Natural killer cell treated with Interleukin-12 subunit alpha and Interleukin-12 subunit beta and Interleukin-15 and Interleukin-18, amount 100 ng/mL, for 72 hours (primary cell): ENCODE measurements around the gene RNFT2. TPM values are rescaled to one million over a fixed set of nuclear protein-coding genes. Genes with fewer than 3 reads are reported as not detected.

Source experiments
- ATAC-seq, 2 donors: fragments of 150-1000 bp; cut with Tn5 transposase in 1 of 2; sonication (Bioruptor Pico), chemical (Tn5 transposase) in 1 of 2; 2 replicates each; pipeline ENCODE4 v1.10.0; 2021
- DNase-seq: peaks from one replicate; pipeline ENCODE4 v3.0.0; 2022; ENCODE audit warnings: low spot score
- H3K27ac Mint-ChIP-seq, 2 donors: 1 replicate in 1 of 2; 2 replicates in 1 of 2; pipeline ENCODE4 v1.8.0; 2022; ENCODE audit warnings: mixed read lengths in 2 of 2, mild to moderate bottlenecking in 1 of 2, moderate library complexity in 1 of 2
- H3K27me3 Mint-ChIP-seq, 2 donors: 1 replicate in 1 of 2; 2 replicates in 1 of 2; pipeline ENCODE4 v1.8.0; 2022; ENCODE audit warnings: mixed read lengths in 2 of 2
- H3K36me3 Mint-ChIP-seq: one replicate; pipeline ENCODE4 v1.8.0; 2022; ENCODE audit warnings: mixed read lengths
- H3K4me1 Mint-ChIP-seq, 2 donors: 1 replicate in 1 of 2; 2 replicates in 1 of 2; pipeline ENCODE4 v1.8.0; 2022; ENCODE audit warnings: low read depth in 2 of 2, mixed read lengths in 2 of 2, mild to moderate bottlenecking in 1 of 2
- H3K4me3 Mint-ChIP-seq: one replicate; pipeline ENCODE4 v1.8.0; 2022; ENCODE audit warnings: mixed read lengths
- H3K9me3 Mint-ChIP-seq: 2 replicates; pipeline ENCODE4 v1.8.0; 2022; ENCODE audit warnings: mixed read lengths
- total RNA-seq, 2 donors: library from RNA; stranded (reverse); gene quantifications; one replicate each; pipeline ENCODE4 v1.2.3, GENCODE V29; 2022

Gene RNFT2
- total RNA-seq, 2 donors from 2014 or later: 17.2 to 18.3 TPM

GRCh38 chr12:116880817-116881324 lies 142.8 kb downstream of the RNFT2 start:
- peaks cover 16% of the 10 kb centered on the region in 2 donors for H3K4me1 Mint-ChIP-seq
- DNase-seq: no peak

GRCh38 chr12:116881325-116881876 lies 143.3 kb downstream of the RNFT2 start, which contains the start of gene HRK:
HRK (minus strand) TSS chr12:116881441; CDS start chr12:116881307, 134 bp downstream.
- H3K27me3 Mint-ChIP-seq: peaks cover 59 to 72% of the 10 kb centered on the region in 2 donors
- no peak for ATAC-seq
- H3K36me3 Mint-ChIP-seq: peaks cover 4% of the 10 kb centered on the region
- H3K4me1 Mint-ChIP-seq: peaks cover 16% of the 10 kb centered on the region in 2 donors
- H3K27ac Mint-ChIP-seq: no peak within 1 kb of the TSS
- peak within 1 kb of the TSS; percentile 50 for H3K4me3 Mint-ChIP-seq
- no peaks in the 10 kb centered on the region for H3K9me3 Mint-ChIP-seq
- no peak for DNase-seq

More at GRCh38 chr12:116880817-116881324, 142.8 kb downstream of the RNFT2 start:
- peak; percentile 56 to 65 for ATAC-seq
- Mint-ChIP-seq H3K4me3 (peak overlapping the region; percentile 50), H3K27ac (no peak overlapping the region), H3K36me3 (peaks cover 4% of the 10 kb centered on the region), H3K9me3 (no peaks in the 10 kb centered on the region), H3K27me3 (peaks cover 63 to 77% of the 10 kb centered on the region in 2 donors)

GRCh38 chr12:116881877-116882507 lies 143.9 kb downstream of the RNFT2 start:
- Mint-ChIP-seq H3K27me3 (peaks cover 53 to 70% of the 10 kb centered on the region in 2 donors), H3K4me3 (no peak overlapping the region), H3K4me1 (peaks cover 16% of the 10 kb centered on the region in 2 donors), H3K36me3 (peaks cover 4% of the 10 kb centered on the region), H3K27ac (no peak overlapping the region), H3K9me3 (no peaks in the 10 kb centered on the region)
- no peak for ATAC-seq
- DNase-seq: no peak

GRCh38 chr12:116882742-116883141 lies 144.6 kb downstream of the RNFT2 start:
- no peaks in the 10 kb centered on the region for H3K9me3 Mint-ChIP-seq
- H3K27ac Mint-ChIP-seq: no peak overlapping the region
- peaks cover 16% of the 10 kb centered on the region in 2 donors for H3K4me1 Mint-ChIP-seq
- ATAC-seq (no peak), DNase-seq (no peak)
- H3K27me3 Mint-ChIP-seq: peaks cover 54 to 77% of the 10 kb centered on the region in 2 donors
- no peak overlapping the region for H3K4me3 Mint-ChIP-seq
- peaks cover 4% of the 10 kb centered on the region for H3K36me3 Mint-ChIP-seq

GRCh38 chr12:116884871-116885270 lies 146.8 kb downstream of the RNFT2 start:
- H3K9me3 Mint-ChIP-seq: no peaks in the 10 kb centered on the region
- peaks cover 9 to 10% of the 10 kb centered on the region in 2 donors for H3K4me1 Mint-ChIP-seq
- H3K36me3 Mint-ChIP-seq: peaks cover 4% of the 10 kb centered on the region
- H3K27ac Mint-ChIP-seq: no peak overlapping the region
- no peak overlapping the region for H3K4me3 Mint-ChIP-seq
- ATAC-seq (no peak), DNase-seq (no peak)
- H3K27me3 Mint-ChIP-seq: peaks cover 46 to 65% of the 10 kb centered on the region in 2 donors

- Mint-ChIP-seq H3K36me3 (peaks cover 2% of the 10 kb centered on the region), H3K4me1 (peaks cover 2 to 4% of the 10 kb centered on the region in 2 donors), H3K27me3 (peaks cover 39 to 59% of the 10 kb centered on the region in 2 donors), H3K4me3 (no peak overlapping the region), H3K9me3 (no peaks in the 10 kb centered on the region), H3K27ac (no peak overlapping the region)
- no peak for DNase-seq
- no peak for ATAC-seq
Observed at GRCh38 chr12:116885491-116885890, 147.4 kb downstream of the RNFT2 start.

- H3K27me3 Mint-ChIP-seq: peaks cover 33 to 45% of the 10 kb centered on the region in 2 donors
- no peaks in the 10 kb centered on the region for H3K4me1 Mint-ChIP-seq
- no peaks in the 10 kb centered on the region for H3K36me3 Mint-ChIP-seq
- no peak overlapping the region for H3K27ac Mint-ChIP-seq
- H3K9me3 Mint-ChIP-seq: no peaks in the 10 kb centered on the region
- no peak for DNase-seq
- no peak overlapping the region for H3K4me3 Mint-ChIP-seq
- ATAC-seq: no peak
Observed at GRCh38 chr12:116887244-116887643, 149.1 kb downstream of the RNFT2 start.

GRCh38 chr12:116887897-116888296 lies 149.8 kb downstream of the RNFT2 start:
- Mint-ChIP-seq H3K9me3 (no peaks in the 10 kb centered on the region), H3K27me3 (peaks cover 30 to 39% of the 10 kb centered on the region in 2 donors)

GRCh38 chr12:116890330-116890729 lies 152.2 kb downstream of the RNFT2 start:
- H3K9me3 Mint-ChIP-seq: no peaks in the 10 kb centered on the region
- no peaks in the 10 kb centered on the region for H3K4me1 Mint-ChIP-seq
- H3K36me3 Mint-ChIP-seq: no peaks in the 10 kb centered on the region
- H3K4me3 Mint-ChIP-seq: no peak overlapping the region
- DNase-seq (no peak), ATAC-seq (no peak)
- H3K27me3 Mint-ChIP-seq: peaks cover 19 to 25% of the 10 kb centered on the region in 2 donors
- no peak overlapping the region for H3K27ac Mint-ChIP-seq

More at GRCh38 chr12:116887897-116888296, 149.8 kb downstream of the RNFT2 start:
- DNase-seq (no peak), ATAC-seq (no peak)
- Mint-ChIP-seq H3K4me1 (no peaks in the 10 kb centered on the region), H3K27ac (no peak overlapping the region), H3K4me3 (no peak overlapping the region), H3K36me3 (no peaks in the 10 kb centered on the region)

GRCh38 chr12:116891019-116891418 lies 152.9 kb downstream of the RNFT2 start:
- Mint-ChIP-seq H3K4me3 (no peak overlapping the region), H3K27ac (no peak overlapping the region), H3K27me3 (peaks cover 19 to 29% of the 10 kb centered on the region in 2 donors), H3K36me3 (no peaks in the 10 kb centered on the region), H3K9me3 (no peaks in the 10 kb centered on the region), H3K4me1 (no peaks in the 10 kb centered on the region)
- DNase-seq: no peak
- no peak for ATAC-seq

GRCh38 chr12:116892349-116893140 lies 154.4 kb downstream of the RNFT2 start:
- no peak overlapping the region for H3K27ac Mint-ChIP-seq
- H3K36me3 Mint-ChIP-seq: no peaks in the 10 kb centered on the region
- no peaks in the 10 kb centered on the region for H3K4me1 Mint-ChIP-seq
- H3K27me3 Mint-ChIP-seq: peaks cover 16 to 26% of the 10 kb centered on the region in 2 donors
- DNase-seq: no peak
- no peak overlapping the region for H3K4me3 Mint-ChIP-seq
- H3K9me3 Mint-ChIP-seq: no peaks in the 10 kb centered on the region
- ATAC-seq: no peak

GRCh38 chr12:116894913-116895312 lies 156.8 kb downstream of the RNFT2 start:
- H3K4me3 Mint-ChIP-seq: no peak overlapping the region
- ATAC-seq: no peak
- H3K27me3 Mint-ChIP-seq: peaks cover 24 to 29% of the 10 kb centered on the region in 2 donors
- no peak overlapping the region for H3K27ac Mint-ChIP-seq
- no peaks in the 10 kb centered on the region for H3K9me3 Mint-ChIP-seq
- DNase-seq: no peak
- H3K36me3 Mint-ChIP-seq: no peaks in the 10 kb centered on the region
- no peaks in the 10 kb centered on the region for H3K4me1 Mint-ChIP-seq

GRCh38 chr12:116896411-116896924 lies 158.4 kb downstream of the RNFT2 start:
- no peak overlapping the region for H3K27ac Mint-ChIP-seq
- ATAC-seq: no peak
- no peaks in the 10 kb centered on the region for H3K9me3 Mint-ChIP-seq
- H3K36me3 Mint-ChIP-seq: no peaks in the 10 kb centered on the region
- H3K4me3 Mint-ChIP-seq: no peak overlapping the region
- H3K27me3 Mint-ChIP-seq: peaks cover 28 to 38% of the 10 kb centered on the region in 2 donors
- H3K4me1 Mint-ChIP-seq: no peaks in the 10 kb centered on the region
- DNase-seq: no peak
